HS-27A (cell line): ENCODE data around the gene EPB41L2.
A peak's percentile ranks its signal among the peaks of the same experiment; 100 is the strongest.
"Not testable (repeated sequence)": the region's sequence is repeated elsewhere in the genome, so short reads cannot be mapped to it uniquely, and the experiment has no call there.

Experiments
- DNase-seq: peaks from one replicate; pipeline ENCODE4 v3.0.0-alpha.2; 2012; ENCODE audit warnings: low read depth, missing footprints

Gene EPB41L2

DNA sequence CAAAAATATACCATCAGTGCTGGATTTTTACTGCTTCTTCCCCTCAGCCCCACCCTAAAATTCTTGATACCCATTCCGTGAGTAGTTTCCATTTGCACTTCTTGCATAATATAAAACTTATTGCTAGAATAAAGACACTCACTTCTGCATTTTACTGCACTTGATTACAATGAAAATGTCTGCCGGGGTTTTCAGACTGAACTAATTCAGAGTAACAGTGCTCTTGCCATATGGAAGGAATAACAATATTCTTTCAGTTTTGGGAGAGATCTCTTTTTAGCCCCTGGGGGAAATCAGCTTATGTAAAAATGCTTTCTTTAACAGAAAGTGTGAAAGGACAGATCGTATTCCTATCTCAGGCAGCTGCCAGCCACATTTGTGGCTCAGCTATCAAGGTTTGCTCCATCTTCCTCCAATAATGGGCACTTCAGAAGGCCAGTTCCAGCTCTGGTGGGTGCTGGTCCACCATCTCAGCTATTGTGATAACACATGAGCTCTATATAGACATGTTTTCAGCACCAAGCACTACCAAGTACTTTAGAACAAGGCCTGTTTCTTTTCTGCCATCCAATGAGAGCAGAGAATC is 226.9 kb downstream of the EPB41L2 start:
- DNase-seq = no peak

DNA sequence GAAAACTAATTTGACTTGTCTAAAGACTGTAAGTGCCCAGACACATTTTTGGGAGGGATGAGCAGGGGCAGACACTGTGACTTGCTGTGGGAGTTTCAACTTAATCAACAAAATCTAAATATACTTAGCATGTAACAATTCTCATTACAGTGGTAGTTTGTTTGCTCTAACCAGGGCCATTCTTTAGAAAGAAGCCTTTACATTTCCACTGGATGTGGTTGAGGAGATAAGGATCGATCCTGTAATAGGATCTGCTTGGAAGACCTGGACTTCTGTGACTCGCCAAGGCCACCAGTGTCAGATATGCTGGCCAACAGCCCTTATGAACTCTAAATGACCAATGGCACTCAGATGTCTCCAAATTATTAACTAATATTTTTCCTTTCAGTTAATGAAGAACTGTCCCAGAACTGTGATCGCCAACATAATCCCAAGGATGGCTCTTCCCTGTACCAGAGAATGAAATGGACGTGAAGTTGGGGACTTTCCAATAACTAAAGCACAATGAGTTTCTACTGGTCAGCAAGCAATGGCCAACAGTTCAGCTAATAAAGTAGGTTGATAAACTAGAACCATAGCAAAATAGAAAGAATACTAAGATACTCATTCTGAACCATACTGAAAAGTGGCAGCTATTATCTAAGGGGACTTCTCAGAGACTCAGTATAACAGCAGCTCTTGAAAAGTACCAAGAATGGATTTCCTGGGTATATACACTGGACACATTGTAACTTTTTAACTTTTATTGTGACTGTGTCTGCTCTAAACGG is 228.4 kb downstream of the EPB41L2 start:
- DNase-seq = no peak

DNA sequence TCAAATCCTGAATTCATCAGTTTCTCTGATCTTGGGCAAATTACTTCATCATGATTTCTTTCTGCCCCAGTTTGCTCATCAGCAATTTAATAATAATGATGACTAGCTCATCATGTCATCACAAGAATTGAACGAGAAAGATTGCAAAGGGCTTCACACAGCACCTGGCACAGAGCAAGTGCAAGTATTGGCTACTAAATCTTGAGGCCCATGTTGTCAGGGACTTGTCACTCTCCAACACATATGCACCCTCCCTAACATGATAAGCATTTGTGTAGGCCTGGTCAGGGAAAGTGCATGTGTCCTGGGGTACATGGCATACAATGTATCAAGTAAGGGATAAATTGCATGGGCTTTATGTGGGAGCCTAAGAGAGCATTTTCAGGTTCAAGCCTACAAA is 229.5 kb downstream of the EPB41L2 start:
- no peak for DNase-seq

DNA sequence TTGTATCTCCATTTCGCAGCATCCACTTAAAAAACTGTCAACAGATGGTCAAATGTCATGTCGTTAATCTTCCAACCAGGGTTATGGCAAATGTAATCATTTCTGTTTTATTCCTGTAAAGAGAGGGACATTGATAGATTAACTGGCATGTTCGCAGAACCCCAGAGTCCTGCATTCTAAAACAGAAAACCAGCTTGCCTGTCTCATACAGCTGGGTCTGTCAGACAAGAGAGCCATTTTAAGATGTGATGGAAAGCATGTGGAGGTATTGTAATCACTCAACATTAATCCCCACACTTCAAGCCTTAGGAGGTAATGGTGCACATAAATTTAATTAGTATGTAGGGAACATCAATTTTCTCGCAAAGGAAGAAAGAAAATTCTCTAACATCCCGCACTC is 231.4 kb downstream of the EPB41L2 start:
- no peak for DNase-seq

DNA sequence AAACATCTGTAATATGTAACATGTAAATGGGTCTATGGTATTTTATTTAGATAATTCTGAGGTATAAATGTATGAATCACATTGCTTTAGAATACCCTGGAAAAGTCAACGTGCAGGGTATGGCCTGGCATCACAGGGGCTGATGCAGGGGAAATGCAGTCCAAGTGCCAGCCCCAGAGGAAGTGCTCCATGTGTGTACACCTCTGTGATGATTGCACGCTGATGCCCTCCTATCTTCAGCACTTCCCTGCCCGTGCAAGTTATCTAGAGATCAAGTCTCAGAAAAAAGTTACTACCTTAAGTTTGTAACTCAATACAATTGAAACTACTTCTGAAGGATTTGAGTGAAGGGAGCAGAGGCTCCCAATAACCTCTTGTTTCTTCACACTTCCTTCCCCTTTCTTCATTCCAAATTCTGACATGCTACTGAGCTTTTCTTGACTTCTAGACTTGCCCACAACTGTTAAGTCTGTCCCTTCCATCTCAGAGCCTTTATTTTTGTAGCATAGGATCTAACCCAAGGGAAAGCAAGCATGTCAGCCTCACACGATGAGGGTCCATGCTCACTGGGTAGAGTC is 233.6 kb downstream of the EPB41L2 start:
- no peak for DNase-seq

DNA sequence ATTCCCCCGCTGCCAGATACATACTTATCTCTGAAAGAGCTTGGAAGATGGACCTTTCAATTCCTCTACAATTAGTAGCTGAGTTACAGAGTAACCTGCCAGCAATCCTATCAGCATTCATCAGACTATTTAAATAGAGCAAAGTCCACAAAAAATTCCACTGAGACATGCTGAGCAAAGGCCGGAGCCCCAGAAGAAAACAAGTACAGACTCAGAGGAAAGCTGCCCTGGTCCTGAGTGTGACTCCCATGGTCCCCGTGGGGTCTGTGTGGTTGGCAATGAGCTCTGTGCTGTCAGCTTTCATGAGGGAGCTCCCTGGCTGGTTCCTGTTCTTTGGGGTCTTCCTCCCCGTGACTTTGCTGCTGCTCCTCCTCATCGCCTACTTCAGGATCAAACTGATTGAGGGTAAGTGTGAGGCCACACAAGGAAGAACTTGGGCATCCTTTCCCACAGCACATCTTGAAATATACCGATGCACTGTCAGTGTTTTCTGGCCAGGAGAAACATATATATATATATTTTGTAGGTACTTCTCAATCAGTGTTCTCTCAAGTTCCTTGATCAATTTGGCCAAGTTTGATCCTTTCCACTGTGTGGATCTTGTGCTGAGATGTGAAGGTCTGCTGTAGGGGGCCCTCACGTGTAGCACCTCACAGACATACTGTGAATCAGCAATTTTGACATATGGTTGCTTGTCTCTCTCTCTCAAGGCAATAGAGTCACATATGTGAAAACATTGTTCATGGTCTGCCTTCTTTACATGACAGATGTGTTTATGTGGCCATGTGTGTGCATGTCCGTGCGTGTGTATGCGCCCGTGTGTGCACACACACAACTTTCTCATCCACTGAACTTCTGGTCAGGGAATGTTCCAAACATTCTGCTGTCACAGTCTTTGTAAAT is 235.5 kb downstream of the EPB41L2 start, which contains the start of gene SMLR1:
Gene SMLR1 (plus strand): TSS at position 160 of the 903 bp plus-strand sequence. CDS start 8 bp downstream, at position 168.
- DNase-seq = no peak

DNA sequence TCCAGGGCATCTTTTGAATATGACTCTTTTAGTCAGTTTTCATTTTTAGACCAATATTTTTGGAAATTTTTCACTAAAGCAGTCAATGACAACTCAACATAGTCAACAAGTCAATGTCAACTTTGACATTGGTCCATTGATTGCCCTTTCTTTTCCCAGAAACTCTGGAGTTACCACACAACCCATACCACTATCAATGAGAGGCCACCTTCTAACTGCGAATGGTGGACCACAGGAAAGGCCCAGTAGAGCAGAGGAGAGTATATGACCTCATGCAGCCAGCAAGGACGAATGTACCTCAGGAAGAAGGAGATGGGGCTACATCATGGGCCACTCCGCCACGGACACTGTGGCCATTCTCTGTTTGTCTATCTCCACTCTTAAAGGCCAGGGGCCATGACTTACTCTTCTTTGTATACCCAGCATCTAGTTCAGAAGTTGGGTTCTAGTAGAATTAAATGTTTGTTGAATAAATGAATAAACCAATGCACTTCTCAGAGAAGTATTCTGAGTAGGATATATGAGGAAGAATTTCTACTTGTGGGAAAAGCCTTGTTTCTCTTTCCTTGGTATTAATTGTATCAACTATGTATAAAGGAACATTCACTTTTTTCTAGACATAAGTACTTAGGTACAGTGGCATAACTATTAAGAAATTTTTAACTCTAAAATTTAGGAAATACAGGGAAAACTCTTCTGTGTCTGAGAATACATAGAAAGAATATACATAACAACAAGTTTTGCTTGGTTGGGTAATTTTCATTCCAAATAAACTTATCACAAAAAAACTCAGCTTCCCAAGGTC is 236.4 kb downstream of the EPB41L2 start:
- no peak for DNase-seq

DNA sequence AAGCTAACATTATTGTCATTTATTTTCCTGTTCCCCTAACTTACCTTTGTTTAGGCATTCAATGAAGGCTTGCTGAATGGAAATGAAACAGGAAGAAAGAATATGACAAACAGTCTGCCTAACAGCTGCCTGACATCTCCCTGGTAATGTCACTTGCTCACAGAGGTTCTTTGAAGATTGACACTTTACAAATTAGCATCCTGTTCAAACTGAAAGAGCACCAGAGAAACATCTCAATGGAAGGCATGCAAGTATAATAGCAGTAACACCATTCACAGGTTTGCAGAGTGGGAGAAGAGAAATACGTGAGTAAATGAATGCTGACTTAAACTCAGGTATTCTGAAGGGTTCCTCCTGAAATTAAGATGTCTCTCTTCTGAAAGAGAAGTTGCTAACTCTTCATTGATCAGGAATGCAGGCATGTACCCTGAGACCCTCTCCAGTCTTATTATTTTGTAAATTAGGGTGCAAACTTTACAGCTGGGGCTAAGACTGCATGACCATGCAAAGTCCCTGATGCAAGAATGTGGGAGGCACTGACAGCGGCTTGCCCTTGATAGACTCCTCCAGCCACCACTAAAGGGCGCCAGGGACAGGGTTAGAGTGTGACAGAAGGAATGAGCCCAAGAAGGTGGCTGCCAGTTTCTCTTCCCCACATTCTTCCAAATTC is 237.1 kb downstream of the EPB41L2 start:
- DNase-seq = no peak

DNA sequence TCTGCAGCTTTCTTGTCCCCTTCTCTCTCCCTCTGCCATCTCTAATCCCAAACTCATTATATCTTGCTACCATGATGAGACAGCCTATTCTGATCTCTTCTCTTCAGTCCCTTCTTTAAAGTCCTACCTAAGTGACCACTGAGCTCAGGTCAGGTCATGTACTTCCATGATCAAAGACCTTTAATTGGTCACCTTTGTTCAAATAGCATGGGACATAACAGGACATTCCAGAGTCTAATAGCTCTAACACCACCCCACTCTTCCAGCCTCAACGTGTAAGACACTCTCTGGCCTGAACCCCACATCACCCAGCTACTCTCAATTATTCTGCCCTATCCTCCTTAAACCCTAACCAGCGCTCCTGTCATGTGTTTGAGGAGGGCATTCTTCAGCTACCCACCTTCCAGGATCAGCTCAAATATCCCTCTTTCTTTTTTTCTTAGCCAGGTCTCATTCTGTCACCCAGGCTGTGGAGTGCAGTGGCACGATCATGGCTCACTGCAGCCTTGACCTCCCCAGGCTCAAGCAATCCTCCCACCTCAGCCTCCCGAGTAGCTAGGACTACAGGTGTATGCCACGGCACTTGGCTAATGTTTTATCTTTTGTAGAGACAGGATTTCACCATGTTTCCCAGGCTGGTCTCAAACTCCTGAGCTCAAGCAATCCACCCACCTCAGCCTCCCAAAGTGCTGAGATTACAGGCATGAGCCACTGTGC is 237.9 kb downstream of the EPB41L2 start:
- DNase-seq = no peak

DNA sequence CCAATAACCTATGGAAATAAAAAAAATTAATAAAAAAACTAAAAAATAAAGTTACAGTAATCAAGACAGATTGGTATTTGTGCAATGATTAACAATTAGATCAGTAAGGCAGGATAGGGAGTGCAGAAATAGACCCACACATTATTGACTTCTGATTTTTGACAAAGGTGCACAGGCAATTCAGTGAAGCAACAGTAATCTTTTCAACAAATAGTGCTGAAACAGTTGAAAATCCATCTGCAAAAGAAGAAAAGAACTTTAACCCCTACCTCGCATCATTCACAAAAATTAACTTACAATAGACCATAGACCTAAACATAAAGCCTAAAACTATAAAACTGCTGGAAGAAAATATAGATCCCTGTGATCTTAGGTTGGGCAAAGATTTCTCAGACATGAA is 240.3 kb downstream of the EPB41L2 start:
- no peak for DNase-seq

DNA sequence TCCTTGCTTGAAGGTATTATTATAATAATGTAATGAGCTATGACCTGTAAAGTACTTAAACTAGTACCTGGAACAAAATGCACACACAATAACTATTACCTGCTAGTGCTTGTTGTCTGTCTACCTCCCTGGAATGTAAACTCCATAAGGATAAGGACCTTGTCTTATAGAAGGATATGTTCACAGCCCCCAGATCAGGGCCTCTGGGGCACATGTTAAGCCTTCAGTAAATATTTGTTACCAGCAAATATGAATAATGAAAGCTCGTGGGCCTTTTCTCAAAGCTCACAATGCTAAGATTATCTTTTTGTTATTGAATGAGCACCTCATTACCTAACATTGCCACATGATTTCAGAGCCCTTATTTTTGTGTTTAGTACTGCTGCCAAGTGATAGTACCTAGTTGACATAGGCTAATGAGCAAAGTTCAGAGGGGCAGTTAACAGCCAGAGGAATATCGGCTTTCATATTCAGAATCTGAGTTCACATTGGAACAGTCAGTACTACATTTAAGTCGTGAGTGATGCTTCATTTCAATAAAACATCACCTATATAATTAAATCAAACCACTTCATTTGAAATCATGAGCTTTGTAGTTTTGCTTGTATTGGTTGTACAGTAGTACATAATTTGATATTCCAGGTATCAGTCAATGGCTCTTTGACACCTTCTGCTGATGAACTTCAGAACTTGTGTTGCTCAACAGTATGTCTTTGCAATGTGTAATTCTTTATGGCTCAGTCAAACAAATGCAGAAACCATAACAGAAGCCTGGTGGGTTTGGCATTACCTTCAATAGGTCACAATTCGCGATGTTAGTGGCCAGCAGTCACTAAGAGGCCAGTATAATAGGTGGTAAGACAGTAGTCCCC is 247.6 kb downstream of the EPB41L2 start:
- DNase-seq = no peak

DNA sequence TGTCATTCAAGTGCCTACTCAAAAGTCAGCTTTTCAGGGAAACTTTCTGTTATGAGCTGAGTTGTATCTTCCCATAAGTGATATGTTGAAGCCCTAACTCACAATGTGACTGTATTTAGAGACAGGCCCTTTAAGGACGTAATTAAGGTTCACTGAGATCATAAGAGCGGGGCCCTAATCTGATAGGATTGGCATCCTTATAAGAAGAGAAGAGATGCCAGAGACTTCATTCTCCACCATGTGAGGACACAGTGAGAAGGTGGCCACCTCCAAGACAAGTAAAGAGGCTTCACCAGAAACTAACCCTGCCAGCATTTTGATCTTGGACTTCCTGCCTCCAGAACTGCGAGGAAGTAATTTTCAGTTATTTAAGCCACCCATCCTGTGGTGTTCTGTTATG is 248.5 kb downstream of the EPB41L2 start:
- DNase-seq = no peak

DNA sequence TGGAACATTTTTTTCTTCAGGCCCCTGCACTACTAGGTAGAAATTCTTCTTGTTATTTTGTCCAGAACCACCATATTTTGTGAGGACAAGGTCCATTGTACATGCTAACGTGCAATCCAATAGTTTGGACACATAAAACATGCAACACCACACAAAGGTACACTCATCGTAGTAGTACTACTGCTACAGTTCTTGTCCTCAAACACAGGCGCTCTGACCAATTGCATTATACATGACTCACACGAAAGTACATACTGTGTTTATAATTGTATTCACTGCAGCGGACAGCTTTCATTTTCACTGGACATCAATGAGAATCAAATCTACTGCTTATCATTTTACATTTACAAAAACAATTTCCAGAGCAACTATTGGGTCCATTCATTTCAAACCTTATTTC is 251.1 kb downstream of the EPB41L2 start:
- no peak for DNase-seq

DNA sequence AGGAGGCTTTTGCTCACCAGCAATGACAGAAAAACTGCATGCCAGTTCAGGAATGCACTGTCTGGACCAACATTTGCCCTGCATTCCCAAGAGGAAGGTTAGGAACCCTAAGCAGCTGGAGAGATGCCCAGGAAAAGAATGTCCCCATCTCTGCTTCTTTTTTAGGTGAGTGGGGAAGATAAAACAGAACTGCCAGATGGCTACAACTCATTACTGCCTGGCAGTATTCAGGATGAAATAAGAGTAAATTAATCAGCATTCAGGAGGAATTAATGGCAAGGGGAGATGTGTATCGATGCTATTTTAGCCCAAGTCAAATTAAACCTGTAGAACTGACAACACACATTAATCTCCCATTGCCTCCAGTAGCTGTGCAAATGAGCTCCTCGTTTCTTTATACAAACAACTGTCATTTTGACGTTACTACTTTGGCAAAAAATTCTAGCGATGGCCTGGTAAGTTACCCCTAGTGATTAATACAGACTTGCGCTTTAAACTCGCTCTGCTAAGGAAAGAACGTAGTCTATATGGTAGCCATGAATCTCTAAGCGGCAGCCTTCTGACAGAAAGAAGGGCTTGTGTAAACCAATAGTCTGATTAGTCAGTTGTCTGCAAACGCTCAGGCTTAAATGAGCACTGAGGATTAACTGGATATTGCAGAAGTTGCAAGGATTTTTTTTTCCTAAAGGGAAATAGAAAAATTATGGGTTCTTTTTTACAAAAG is 252.6 kb downstream of the EPB41L2 start:
- no peak for DNase-seq

DNA sequence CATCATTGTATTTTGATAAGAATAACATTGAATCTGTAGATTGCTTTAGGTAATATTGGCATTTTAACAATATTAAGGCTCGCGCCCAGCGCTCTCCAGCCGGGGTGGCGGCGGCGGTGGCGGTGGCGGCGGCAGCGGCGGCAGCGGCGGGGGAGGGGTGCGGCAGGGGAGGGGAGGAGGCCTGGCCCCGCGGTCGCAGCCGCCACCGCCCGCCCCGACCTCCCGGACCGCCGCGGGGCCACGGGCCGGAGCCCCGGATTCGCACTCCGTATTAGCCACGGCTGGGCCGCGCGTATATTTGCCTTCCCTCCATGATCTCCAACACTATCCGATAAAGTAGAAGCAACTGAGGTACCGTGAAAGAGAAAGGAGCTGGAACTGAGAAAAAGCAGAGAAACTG is 261.7 kb downstream of the EPB41L2 start:
- not testable (repeated sequence) for DNase-seq

DNA sequence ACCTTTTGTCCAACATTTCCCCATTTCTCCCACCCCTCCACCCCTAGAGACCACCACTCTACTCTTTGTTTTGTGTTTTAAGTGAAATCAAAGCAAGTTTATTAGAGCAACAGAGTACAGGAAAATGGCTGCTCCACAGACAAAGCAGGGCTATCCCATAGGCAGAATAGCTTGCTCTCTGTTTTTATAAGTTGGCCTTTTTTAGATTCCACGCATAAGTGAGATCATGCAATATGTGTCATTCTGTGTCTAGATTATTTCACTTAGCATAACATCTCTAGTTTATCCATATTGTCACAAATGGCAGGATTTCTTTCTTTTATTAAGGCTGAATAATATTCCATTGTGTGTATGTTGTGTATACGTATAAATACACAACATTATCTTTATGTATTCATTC is 266.0 kb downstream of the EPB41L2 start:
- no peak for DNase-seq

DNA sequence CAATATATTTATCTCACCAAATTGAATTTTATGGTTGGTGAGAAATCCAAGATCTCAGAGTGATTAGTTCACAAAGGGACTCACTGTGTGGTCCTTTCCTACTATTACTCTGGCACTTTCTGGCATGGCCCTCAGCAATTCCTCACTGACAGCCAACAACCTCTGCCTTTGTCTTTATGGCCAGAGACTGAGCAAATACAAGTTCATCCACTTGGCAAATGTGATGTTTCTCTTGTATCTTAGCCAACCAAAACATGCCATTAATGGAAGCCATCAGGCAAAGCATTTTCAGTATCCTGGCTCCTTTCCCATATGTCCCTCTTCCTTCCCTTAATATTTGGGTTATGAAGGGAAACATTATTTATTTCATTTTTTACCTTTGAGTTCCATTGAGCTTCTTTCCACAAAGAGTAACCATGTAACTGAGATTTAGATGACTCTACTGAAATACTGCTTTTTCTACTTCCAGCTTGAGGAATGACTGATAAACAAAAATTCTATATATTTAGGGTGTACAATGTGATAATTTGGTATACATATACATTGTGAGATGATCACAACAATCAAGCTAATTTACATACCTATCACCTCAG is 266.6 kb downstream of the EPB41L2 start:
- peak; percentile 91 for DNase-seq

DNA sequence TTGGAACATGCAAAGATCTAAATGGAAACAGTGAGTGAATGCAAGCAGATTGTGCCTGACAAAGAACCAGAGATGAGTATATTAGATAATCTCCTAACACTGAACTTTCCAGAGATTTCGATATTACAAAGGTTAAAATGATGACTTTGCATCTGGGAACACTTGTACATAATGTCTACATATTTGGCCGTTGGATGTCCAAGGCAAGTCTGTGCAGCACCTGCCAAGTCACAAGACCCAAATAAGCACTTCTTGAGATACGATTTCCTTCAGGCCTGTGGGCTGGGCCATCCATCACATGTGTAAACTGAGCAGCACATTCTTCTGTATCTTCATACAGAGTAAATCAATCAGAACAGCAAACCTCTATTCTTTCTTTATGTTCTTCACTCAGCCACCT is 268.3 kb downstream of the EPB41L2 start:
- no peak for DNase-seq
